ENCODE data around the gene PXDC1. TPM values are rescaled to one million over a fixed set of nuclear protein-coding genes. Genes with fewer than 3 reads are reported as not detected.

Gene PXDC1
- total and polyA plus RNA-seq, 12 donors: 3.7 to 46.7 (median 22.5) TPM

GRCh38 chr6:3785745-3786098, 34.2 kb upstream of the PXDC1 start:
- Histone ChIP-seq H3K4me3 (no peak overlapping the region), H3K36me3 (replicated peaks in 1 of 2) (no peaks in the 10 kb centered on the region), H3K27ac (no peak overlapping the region), H3K9me3 (replicated peaks in 1 of 3) (no peaks in the 10 kb centered on the region), H3K4me1 (replicated peaks in 1 of 2) (no peaks in the 10 kb centered on the region), H3K27me3 (no peaks in the 10 kb centered on the region)
- 86 to 89% (median 87%) methylated on average over 5 of the region's 5 CpGs for WGBS, 4 donors
- no peak for DNase-seq
- intact Hi-C loops (cut with DNase I): no loop called here
- TF ChIP-seq POLR2A (IDR thresholded peaks at IDR 0.05): no peak
- no peak for TF ChIP-seq CTCF (IDR thresholded peaks at IDR 0.05)

- intact Hi-C loops (cut with DNase I): no loop called here
- no peak for TF ChIP-seq POLR2A (IDR thresholded peaks at IDR 0.05)
- Histone ChIP-seq H3K36me3 (replicated peaks in 1 of 2) (no peaks in the 10 kb centered on the region), H3K27me3 (no peaks in the 10 kb centered on the region), H3K27ac (no peak overlapping the region), H3K9me3 (replicated peaks in 1 of 3) (no peaks in the 10 kb centered on the region), H3K4me1 (replicated peaks in 1 of 2) (no peaks in the 10 kb centered on the region), H3K4me3 (no peak overlapping the region)
- 89 to 91% (median 90%) methylated on average over 26 of the region's 26 CpGs for WGBS, 4 donors
- DNase-seq: no peak
Observed at GRCh38 chr6:3784885-3785744, 33.6 kb upstream of the PXDC1 start.

GRCh38 chr6:3784423-3784822, 32.9 kb upstream of the PXDC1 start:
- Histone ChIP-seq H3K27ac (no peak overlapping the region), H3K4me1 (replicated peaks in 1 of 2) (no peaks in the 10 kb centered on the region), H3K36me3 (replicated peaks in 1 of 2) (no peaks in the 10 kb centered on the region), H3K4me3 (no peak overlapping the region), H3K27me3 (no peaks in the 10 kb centered on the region), H3K9me3 (replicated peaks in 1 of 3) (no peaks in the 10 kb centered on the region)
- DNase-seq: no peak
- TF ChIP-seq POLR2A (IDR thresholded peaks at IDR 0.05): no peak
- no peak for TF ChIP-seq CTCF (IDR thresholded peaks at IDR 0.05)
- WGBS, 4 donors: 95 to 99% (median 96%) methylated on average over 6 to 12 of the region's 12 CpGs
- intact Hi-C loops (cut with DNase I): no loop called here

GRCh38 chr6:3782876-3783832, 31.6 kb upstream of the PXDC1 start:
- no peak for DNase-seq
- Histone ChIP-seq H3K27ac (no peak overlapping the region), H3K4me3 (no peak overlapping the region), H3K4me1 (replicated peaks in 1 of 2) (no peaks in the 10 kb centered on the region), H3K36me3 (replicated peaks in 1 of 2) (no peaks in the 10 kb centered on the region), H3K27me3 (no peaks in the 10 kb centered on the region), H3K9me3 (replicated peaks in 1 of 3) (no peaks in the 10 kb centered on the region)
- 77 to 83% (median 80%) methylated on average over 15 to 17 of the region's 17 CpGs for WGBS, 4 donors
- intact Hi-C loops (cut with DNase I): no loop called here
- no peak for TF ChIP-seq POLR2A (IDR thresholded peaks at IDR 0.05)
- no peak for TF ChIP-seq CTCF (IDR thresholded peaks at IDR 0.05)

Data from adrenal gland (tissue), 12 donors.